GM06990 (cell line): ENCODE measurements around the gene FHAD1.
A peak's percentile ranks its signal among the peaks of the same experiment; 100 is the strongest.

ENCODE experiments used
- DNase-seq: peaks from one replicate; pipeline ENCODE4 v3.0.0-alpha.2; 2011; ENCODE audit not compliant: insufficient read length; ENCODE audit errors: extremely low read depth
- H3K27me3 ChIP-seq: replicated peaks from 2 replicates; pipeline ENCODE4 v1.6.0; 2011; ENCODE audit warnings: low read length; ENCODE audit not compliant: control insufficient read depth, insufficient read depth
- H3K36me3 ChIP-seq: 2 replicates; pipeline ENCODE4 v1.5.1; 2011; ENCODE audit warnings: low read length; ENCODE audit not compliant: control insufficient read depth, insufficient read depth
- H3K4me3 ChIP-seq: replicated peaks from 2 replicates; pipeline ENCODE4 v1.5.1; 2011; ENCODE audit warnings: low read depth, mild to moderate bottlenecking, control low read depth, low read length
- TF ChIP-seq, protein P1 (sequence below): IDR thresholded peaks from 2 replicates; pipeline ENCODE4 v1.5.1; 2011; ENCODE audit warnings: low read length, control low read depth, mild to moderate bottlenecking, inconsistent platforms; ENCODE audit not compliant: insufficient read depth, poor library complexity, severe bottlenecking

Gene FHAD1

DNA sequence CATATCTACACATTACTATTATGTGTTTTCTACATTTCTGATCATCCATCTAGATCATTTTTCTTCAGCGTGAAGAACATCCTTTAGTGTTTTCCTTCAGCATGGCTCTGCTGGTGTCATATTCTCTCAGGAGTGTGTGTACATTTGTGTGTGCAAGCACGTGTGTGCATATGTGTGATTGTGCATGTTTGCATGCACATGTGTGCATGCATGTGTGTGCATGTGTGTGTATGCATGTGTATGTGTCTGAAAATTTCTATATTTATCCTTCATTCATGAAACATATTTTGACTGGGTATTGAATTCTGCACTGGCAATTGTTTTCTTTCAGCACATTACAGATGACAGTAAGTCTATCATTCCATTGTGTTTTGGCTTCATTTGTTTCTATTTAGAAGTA lies 74.6 kb downstream of the FHAD1 start:
- TF ChIP-seq, protein P1, sequence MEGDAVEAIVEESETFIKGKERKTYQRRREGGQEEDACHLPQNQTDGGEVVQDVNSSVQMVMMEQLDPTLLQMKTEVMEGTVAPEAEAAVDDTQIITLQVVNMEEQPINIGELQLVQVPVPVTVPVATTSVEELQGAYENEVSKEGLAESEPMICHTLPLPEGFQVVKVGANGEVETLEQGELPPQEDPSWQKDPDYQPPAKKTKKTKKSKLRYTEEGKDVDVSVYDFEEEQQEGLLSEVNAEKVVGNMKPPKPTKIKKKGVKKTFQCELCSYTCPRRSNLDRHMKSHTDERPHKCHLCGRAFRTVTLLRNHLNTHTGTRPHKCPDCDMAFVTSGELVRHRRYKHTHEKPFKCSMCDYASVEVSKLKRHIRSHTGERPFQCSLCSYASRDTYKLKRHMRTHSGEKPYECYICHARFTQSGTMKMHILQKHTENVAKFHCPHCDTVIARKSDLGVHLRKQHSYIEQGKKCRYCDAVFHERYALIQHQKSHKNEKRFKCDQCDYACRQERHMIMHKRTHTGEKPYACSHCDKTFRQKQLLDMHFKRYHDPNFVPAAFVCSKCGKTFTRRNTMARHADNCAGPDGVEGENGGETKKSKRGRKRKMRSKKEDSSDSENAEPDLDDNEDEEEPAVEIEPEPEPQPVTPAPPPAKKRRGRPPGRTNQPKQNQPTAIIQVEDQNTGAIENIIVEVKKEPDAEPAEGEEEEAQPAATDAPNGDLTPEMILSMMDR = no peak
- Histone ChIP-seq H3K36me3 (no peaks in the 10 kb centered on the region), H3K4me3 (no peak overlapping the region), H3K27me3 (no peaks in the 10 kb centered on the region)
- no peak for DNase-seq

DNA sequence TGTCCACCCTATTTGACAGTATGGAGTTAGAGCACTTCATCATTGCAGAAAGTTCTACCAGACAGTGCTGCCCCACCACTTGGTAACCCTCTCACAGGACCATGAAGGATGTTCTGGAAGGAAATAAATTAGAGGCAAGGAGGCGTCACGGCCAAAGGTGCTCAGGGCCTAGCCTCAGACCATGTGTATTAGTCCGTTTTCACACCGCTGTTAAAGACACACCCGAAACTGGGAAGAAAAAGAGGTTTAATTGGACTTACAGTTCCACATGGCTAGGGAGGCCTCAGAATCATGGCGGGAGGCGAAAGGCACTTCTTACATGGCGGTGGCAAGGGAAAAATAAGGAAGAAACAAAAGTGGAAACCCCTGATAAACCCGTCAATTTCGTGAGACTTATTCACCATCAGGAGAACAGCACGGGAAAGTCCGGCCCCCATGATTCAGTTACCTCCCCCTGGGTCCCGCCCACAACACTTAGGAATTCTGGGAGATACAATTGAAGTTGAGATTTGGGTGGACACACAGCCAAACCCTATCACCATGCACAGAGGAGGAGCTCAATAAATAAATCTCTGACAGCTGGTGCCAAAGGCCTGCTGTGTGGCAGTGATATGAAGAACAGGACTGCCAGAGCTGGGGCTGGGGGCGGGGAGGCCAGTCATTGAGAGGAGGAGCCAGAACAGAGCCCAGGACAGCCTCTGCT lies 75.8 kb downstream of the FHAD1 start:
- Histone ChIP-seq H3K27me3 (no peaks in the 10 kb centered on the region), H3K36me3 (no peaks in the 10 kb centered on the region), H3K4me3 (no peak overlapping the region)
- TF ChIP-seq, protein P1 = no peak
- no peak for DNase-seq

DNA sequence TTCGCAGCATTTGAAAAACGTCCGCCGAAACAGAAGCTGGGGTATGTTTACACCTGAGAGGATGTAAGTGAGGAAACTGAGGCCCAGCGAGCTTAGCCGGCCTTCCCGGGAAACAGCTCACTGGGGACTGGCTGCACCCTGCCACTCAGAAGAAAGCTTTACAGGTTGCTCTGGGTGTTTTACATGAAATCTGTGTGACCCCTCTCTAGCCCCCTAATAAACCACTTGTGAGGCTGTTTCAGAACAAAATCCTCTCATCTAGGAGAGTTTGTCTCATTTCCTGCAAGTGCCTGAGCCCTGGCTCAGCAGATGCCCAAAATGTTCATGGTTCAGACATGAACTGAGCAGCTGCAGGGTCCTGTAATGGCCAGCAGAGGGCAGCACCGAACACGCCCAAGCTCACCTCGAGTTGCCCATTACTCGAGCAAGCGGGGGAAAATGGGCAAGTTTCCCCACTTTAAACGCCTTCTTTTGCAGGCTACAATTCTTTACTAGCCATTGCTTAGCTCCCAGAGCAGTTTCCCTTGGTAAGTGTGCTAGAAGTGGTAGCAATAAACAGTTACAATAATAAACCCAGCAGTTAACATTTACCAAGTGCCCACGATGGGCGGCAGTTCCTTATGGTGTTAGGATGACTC lies 76.4 kb downstream of the FHAD1 start:
- no peak for DNase-seq
- no peaks in the 10 kb centered on the region for H3K36me3 ChIP-seq
- TF ChIP-seq, protein P1 = peak; percentile 92
- H3K4me3 ChIP-seq = no peak overlapping the region
- H3K27me3 ChIP-seq = no peaks in the 10 kb centered on the region

DNA sequence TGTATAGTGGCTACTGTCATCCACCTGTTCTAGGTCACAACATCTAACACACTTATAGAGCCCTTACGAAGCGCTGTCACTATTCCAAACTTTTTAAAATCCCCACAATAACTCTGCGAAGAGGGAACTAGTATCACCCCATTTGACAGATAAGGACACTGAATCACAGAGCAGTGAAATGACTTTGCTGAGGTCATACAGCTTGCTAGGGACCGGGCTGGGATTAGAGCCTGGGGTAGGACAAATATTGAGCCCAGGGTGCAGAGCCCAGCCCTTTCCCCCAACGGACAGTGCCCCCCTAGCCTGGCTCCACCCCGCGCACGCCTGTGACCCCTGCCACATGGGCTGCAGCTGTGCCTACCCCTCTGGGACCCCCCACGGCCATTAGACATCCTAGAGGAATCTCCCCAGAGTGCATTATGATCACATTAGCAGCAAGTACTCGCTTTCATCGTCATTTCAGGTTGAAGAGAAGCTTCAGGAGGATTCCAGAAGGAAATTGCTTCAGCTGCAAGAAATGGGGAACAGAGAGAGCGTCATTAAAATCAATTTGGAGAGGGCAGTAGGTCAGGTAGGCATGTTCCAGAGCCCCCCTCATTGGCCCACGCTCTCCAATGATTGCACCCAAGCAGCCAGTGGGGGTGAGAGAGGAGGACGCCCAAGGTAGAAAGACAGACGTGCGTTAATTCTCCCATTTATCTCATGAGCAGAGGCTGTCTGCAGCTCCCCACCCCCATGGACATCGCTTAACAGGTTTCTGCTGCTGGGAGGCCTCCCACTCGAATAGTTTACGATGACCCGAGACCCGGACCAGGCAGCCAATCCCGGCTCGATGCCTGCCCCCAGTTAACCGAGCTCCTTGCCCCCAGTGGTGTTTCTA lies 77.2 kb downstream of the FHAD1 start:
- Histone ChIP-seq H3K36me3 (no peaks in the 10 kb centered on the region), H3K27me3 (no peaks in the 10 kb centered on the region), H3K4me3 (no peak overlapping the region)
- DNase-seq = no peak
- TF ChIP-seq, protein P1 = no peak

DNA sequence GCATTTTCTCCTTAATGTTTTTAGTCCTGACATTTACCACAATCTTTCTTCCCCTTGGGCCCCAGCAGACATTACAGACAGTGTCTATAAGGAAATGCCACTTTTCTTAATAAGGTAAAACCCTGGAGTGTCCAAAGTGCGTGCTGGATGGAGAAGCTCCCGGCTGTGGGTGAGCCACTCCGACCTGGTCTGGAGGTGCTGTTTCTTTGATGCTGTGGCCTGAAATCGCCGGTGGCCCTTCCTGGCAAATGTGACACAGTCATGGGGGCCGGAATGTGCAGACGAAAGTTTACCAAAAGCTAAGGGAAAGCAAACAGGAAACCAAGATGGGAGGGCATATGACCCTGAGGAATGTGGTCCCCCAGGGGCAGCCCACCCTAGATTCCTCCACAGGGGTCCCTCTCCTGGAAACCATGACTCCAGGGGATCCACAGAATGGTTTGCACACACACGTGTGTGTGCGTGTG lies 77.9 kb downstream of the FHAD1 start:
- Histone ChIP-seq H3K4me3 (no peak overlapping the region), H3K27me3 (no peaks in the 10 kb centered on the region), H3K36me3 (no peaks in the 10 kb centered on the region)
- TF ChIP-seq, protein P1 = no peak
- DNase-seq = no peak
